GM11168 (cell line): ENCODE data around the gene NANS.
"Not testable (repeated sequence)": the region's sequence is repeated elsewhere in the genome, so short reads cannot be mapped to it uniquely, and the experiment has no call there.

Source experiments
- in situ Hi-C: fragments of 300-500 bp; cut with MboI; formaldehyde crosslinking; loops from one replicate; pipeline ENCODE4 v1.12.0; 2022; ENCODE audit warnings: low sequenced_read_pairs; ENCODE audit not compliant: unreplicated experiment

NANS gene

GRCh38 chr9:98074115-98074990 lies 17.8 kb downstream of the NANS start:
- in situ Hi-C loops = loop anchor here (10.0 kb wide), 1 partner anchor 190 kb away; no protein-coding TSS in a partner anchor

GRCh38 chr9:98075332-98075805 lies 18.8 kb downstream of the NANS start:
- in situ Hi-C loops = loop anchor here (10.0 kb wide), 1 partner anchor 189 kb away; no protein-coding TSS in a partner anchor

GRCh38 chr9:98076514-98076890 lies 20.0 kb downstream of the NANS start:
- in situ Hi-C loops = loop anchor here (10.0 kb wide), 1 partner anchor 188 kb away; no protein-coding TSS in a partner anchor

- in situ Hi-C loops = loop anchor here (10.0 kb wide), 1 partner anchor 186 kb away; no protein-coding TSS in a partner anchor
Observed at GRCh38 chr9:98078895-98079294, 22.4 kb downstream of the NANS start.

- in situ Hi-C loops = no loop called here
Observed at GRCh38 chr9:98080326-98080725, 23.8 kb downstream of the NANS start.

- in situ Hi-C loops = no loop called here
Observed at GRCh38 chr9:98080780-98081179, 24.2 kb downstream of the NANS start.

GRCh38 chr9:98081477-98082219 lies 25.1 kb downstream of the NANS start:
- in situ Hi-C loops = no loop called here

- in situ Hi-C loops = no loop called here
Observed at GRCh38 chr9:98083061-98083501, 26.5 kb downstream of the NANS start.

- in situ Hi-C loops = no loop called here
Observed at GRCh38 chr9:98083566-98084183, 27.1 kb downstream of the NANS start.

GRCh38 chr9:98084396-98084795 lies 27.9 kb downstream of the NANS start:
- in situ Hi-C loops = no loop called here

GRCh38 chr9:98085058-98085457 lies 28.5 kb downstream of the NANS start:
- in situ Hi-C loops = no loop called here

- in situ Hi-C loops = no loop called here
Observed at GRCh38 chr9:98085944-98086343, 29.4 kb downstream of the NANS start.

GRCh38 chr9:98086461-98086860 lies 29.9 kb downstream of the NANS start:
- in situ Hi-C loops = no loop called here

GRCh38 chr9:98087420-98088354 lies 31.2 kb downstream of the NANS start:
- in situ Hi-C loops = no loop called here

GRCh38 chr9:98090674-98091073 lies 34.1 kb downstream of the NANS start:
- in situ Hi-C loops = not testable (repeated sequence)

GRCh38 chr9:98091735-98092612 lies 35.4 kb downstream of the NANS start:
- in situ Hi-C loops = no loop called here

- in situ Hi-C loops = no loop called here
Observed at GRCh38 chr9:98092613-98092931, 36.0 kb downstream of the NANS start.

GRCh38 chr9:98094316-98094715 lies 37.8 kb downstream of the NANS start:
- in situ Hi-C loops = no loop called here

GRCh38 chr9:98094851-98095250 lies 38.3 kb downstream of the NANS start:
- in situ Hi-C loops = no loop called here
